ENCODE results near the gene AUTS2. TPM values are rescaled to one million over a fixed set of nuclear protein-coding genes. Genes with fewer than 3 reads are reported as not detected.

The AUTS2 gene
- total and polyA plus RNA-seq, 10 donors: 6.1 to 54.8 (median 29.1) TPM

DNA sequence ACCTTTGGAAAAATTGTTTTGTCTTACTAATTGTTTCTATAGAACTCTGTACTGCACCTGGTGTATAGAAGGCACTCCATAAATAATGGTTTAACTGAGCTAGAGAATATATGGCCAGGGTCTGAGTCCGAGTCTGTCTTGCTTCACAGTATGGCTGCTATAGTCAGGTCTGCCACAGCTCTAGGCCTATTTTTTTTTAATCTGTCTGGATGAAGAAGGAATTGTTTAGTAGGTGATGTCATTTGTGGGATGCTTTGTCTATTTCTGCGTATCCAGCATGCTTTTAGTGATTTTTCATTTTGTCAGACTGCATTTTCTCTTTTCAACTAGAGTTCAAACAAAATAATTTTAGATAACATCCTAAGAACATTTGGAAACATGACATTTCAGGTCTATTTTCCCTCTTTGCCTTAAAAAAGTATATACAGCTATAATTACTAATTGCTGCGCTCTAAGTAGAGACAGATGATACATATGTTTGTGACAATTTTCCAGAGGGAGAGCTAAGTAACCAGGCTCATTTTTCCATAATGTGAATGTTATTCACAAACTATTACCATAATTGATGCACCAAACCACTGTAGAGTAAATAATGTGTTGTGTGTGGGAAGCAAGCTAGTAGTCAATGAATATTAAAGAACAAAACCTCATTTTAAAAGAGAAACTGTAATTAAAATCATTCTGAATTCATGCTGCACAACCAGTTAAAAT is 361.7 kb downstream of the AUTS2 start:
- H3K4me1 ChIP-seq: peaks cover 0 to 27% (median 19%) of the 10 kb centered on the region in 6 donors
- no peak overlapping the region for H3K27ac ChIP-seq
- WGBS, 5 donors: 89 to 99% (median 93%) methylated on average over 3 of the region's 3 CpGs
- H3K9me3 ChIP-seq: no peaks in the 10 kb centered on the region
- H3K36me3 ChIP-seq: no peaks in the 10 kb centered on the region
- no peaks in the 10 kb centered on the region for H3K27me3 ChIP-seq (replicated peaks in 1 of 7)
- no peak for DNase-seq
- TF ChIP-seq POLR2A (IDR thresholded peaks at IDR 0.05) (no peak), POLR2AphosphoS5 (IDR thresholded peaks at IDR 0.05) (no peak)
- TF ChIP-seq, protein P1, sequence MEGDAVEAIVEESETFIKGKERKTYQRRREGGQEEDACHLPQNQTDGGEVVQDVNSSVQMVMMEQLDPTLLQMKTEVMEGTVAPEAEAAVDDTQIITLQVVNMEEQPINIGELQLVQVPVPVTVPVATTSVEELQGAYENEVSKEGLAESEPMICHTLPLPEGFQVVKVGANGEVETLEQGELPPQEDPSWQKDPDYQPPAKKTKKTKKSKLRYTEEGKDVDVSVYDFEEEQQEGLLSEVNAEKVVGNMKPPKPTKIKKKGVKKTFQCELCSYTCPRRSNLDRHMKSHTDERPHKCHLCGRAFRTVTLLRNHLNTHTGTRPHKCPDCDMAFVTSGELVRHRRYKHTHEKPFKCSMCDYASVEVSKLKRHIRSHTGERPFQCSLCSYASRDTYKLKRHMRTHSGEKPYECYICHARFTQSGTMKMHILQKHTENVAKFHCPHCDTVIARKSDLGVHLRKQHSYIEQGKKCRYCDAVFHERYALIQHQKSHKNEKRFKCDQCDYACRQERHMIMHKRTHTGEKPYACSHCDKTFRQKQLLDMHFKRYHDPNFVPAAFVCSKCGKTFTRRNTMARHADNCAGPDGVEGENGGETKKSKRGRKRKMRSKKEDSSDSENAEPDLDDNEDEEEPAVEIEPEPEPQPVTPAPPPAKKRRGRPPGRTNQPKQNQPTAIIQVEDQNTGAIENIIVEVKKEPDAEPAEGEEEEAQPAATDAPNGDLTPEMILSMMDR (IDR thresholded peaks at IDR 0.05 in 8 of 11, conservative IDR thresholded peaks at IDR 0.05 in 3 of 11): no peak
- H3K4me3 ChIP-seq: no peak overlapping the region
- intact Hi-C loops (cut with DNase I; ENCODE audit: low total_unique reads): no loop called here

DNA sequence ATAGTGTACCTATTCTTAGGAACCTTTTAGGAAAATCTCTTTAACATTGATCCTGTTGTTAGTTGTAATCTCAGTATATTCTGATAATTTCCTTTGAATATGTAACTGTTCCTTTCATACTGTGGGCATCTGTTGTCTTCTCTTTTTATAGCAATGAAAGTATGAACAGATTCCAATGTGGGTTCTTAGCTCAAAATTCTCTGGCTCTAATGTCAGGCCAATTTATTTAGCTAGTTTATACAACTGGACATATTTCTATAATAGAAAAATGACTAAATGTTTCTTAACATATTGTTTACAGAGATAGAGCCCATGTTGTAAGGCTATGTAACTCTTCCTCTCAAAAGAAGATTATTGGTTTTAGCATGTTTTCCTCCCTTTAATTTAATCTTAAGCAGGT is 363.2 kb downstream of the AUTS2 start:
- Histone ChIP-seq H3K27ac (no peak overlapping the region), H3K4me3 (no peak overlapping the region), H3K27me3 (replicated peaks in 1 of 7) (peaks cover 0 to 4% (median 0%) of the 10 kb centered on the region in 7 donors), H3K4me1 (peaks cover 0 to 25% (median 19%) of the 10 kb centered on the region in 6 donors), H3K9me3 (no peaks in the 10 kb centered on the region), H3K36me3 (no peaks in the 10 kb centered on the region)
- TF ChIP-seq POLR2AphosphoS5 (IDR thresholded peaks at IDR 0.05) (no peak), POLR2A (IDR thresholded peaks at IDR 0.05) (no peak)
- TF ChIP-seq, protein P1 (IDR thresholded peaks at IDR 0.05 in 8 of 11, conservative IDR thresholded peaks at IDR 0.05 in 3 of 11): no peak
- no peak for DNase-seq
- intact Hi-C loops (cut with DNase I; ENCODE audit: low total_unique reads): no loop called here

DNA sequence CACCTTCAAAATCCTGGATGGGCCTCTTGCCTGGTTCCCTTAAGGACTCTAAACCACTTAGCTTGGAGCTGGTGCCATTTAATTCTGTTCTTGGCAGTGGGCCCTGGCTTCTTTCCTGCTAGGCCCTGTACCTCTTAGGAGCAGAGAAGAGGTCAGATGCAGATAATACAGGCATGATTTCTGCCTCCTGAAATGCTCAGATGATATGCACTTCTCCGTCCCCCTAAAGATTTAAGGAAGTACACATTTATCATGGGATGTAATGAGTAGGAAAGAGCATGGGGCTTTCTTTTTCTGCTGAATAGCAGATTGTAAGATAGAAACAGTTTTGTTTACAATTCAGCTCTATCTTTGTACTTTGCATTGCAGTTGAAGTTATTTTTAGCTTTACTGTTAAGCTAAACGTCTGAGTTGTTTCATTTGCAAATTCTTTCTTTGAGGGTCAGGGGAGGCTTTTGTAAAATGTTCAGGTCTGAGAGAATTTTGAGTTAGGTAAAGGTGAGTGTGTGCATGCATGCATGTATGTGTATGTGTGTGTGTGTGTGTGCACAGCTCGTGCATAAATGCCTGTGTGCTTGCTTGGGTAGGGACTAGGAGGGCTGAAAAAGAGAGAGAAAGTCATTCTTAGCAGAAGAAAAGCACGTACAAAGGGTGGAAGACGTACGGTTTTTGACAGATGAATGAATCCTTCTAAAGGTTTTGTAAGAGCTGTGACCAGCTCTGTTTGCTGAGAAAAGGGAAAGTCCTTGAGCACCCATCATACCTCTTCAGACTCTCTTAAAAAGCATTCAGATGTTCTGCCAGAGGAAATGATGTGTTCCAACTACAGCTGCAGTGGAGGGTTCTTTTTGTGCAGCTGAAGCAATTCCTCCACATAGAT is 364.2 kb downstream of the AUTS2 start:
- H3K27ac ChIP-seq: peak overlapping the region in 2 of 8 donors; percentile 27 to 30
- no peak for TF ChIP-seq POLR2A (IDR thresholded peaks at IDR 0.05)
- no peak for TF ChIP-seq POLR2AphosphoS5 (IDR thresholded peaks at IDR 0.05)
- TF ChIP-seq, protein P1 (IDR thresholded peaks at IDR 0.05 in 8 of 11, conservative IDR thresholded peaks at IDR 0.05 in 3 of 11): no peak
- H3K4me3 ChIP-seq: no peak overlapping the region
- no peak for DNase-seq
- no peaks in the 10 kb centered on the region for H3K36me3 ChIP-seq
- WGBS, 5 donors: 10 to 15% (median 12%) methylated on average over 6 of the region's 6 CpGs
- intact Hi-C loops (cut with DNase I; ENCODE audit: low total_unique reads): no loop called here
- no peaks in the 10 kb centered on the region for H3K9me3 ChIP-seq
- H3K27me3 ChIP-seq (replicated peaks in 1 of 7): peaks cover 0 to 4% (median 0%) of the 10 kb centered on the region in 7 donors
- peaks cover 0 to 32% (median 20%) of the 10 kb centered on the region in 6 donors for H3K4me1 ChIP-seq

DNA sequence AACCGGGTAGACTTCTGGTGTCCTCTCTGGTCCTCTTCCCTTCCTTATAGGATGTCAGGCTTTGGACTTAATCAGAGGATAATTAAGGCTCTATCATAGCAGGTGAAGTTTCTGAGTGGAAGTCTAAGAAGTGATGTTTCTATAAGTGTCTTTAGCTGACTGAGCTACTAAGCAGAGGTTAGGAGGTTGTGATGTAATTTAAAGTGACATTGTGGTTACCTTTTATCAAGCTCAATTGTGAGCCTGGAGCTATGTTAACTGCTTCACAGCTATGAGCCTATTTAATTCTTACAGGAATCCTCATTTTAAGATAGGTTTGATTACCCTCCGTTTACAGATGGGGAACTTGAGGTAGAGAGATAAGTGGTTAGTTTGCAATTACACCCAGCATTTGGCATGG is 365.1 kb downstream of the AUTS2 start:
- intact Hi-C loops (cut with DNase I; ENCODE audit: low total_unique reads): no loop called here
- H3K4me1 ChIP-seq: peaks cover 0 to 42% (median 28%) of the 10 kb centered on the region in 6 donors
- H3K36me3 ChIP-seq: no peaks in the 10 kb centered on the region
- no peaks in the 10 kb centered on the region for H3K9me3 ChIP-seq
- DNase-seq: no peak
- 57 to 65% (median 58%) methylated on average over 2 of the region's 2 CpGs for WGBS, 5 donors
- peak overlapping the region in 1 of 8 donors; percentile 30 for H3K27ac ChIP-seq
- H3K4me3 ChIP-seq: no peak overlapping the region
- peaks cover 0 to 5% (median 0%) of the 10 kb centered on the region in 7 donors for H3K27me3 ChIP-seq (replicated peaks in 1 of 7)
- TF ChIP-seq, protein P1 (IDR thresholded peaks at IDR 0.05 in 8 of 11, conservative IDR thresholded peaks at IDR 0.05 in 3 of 11): no peak
- TF ChIP-seq POLR2AphosphoS5 (IDR thresholded peaks at IDR 0.05) (no peak), POLR2A (IDR thresholded peaks at IDR 0.05) (no peak)

Measured in spleen (tissue), 11 donors.